HepG2 (cell line): ENCODE results near the gene BIN1. TPM values are rescaled to one million over a fixed set of nuclear protein-coding genes. Genes with fewer than 3 reads are reported as not detected.

Experiments used
- ATAC-seq: fragments of 200-7000 bp; cut with Tn5 transposase; 3 replicates; pipeline ENCODE4 v1.9.1; 2020; ENCODE audit warnings: mild to moderate bottlenecking, moderate library complexity
- BruUV-seq: library from RNA; stranded (reverse); fragments of 400-500 nt; replicated peaks from 2 replicates; lab custom pipeline; 2021; lab: Mats Ljungman, UMichigan
- CTCF ChIA-PET: fragments of 300-600 bp; formaldehyde crosslinking; extraction: SDS; loops from one replicate; lab custom pipeline; 2021; ENCODE audit warnings: low total read pairs, inconsistent platforms, low intra/inter-chr PET ratio; lab: Yijun Ruan, JAX
- POLR2A ChIA-PET: fragments of 350-600 bp; sonication (Branson Sonifier 250); formaldehyde crosslinking; loops from one replicate; lab custom pipeline; 2020; ENCODE audit warnings: antibody characterized with exemption, inconsistent platforms; lab: Yijun Ruan, JAX
- DNase-seq: peaks from one replicate; pipeline ENCODE4 v3.0.0-alpha.2; 2015; ENCODE audit warnings: low spot score
- FAIRE-seq: peaks from 3 replicates; lab custom pipeline; 2011; peaks lifted over from hg19 to GRCh38; lab: Jason Lieb, UNC
- H2AFZ ChIP-seq: one replicate; pipeline ENCODE4 v1.6.1; 2011; ENCODE audit warnings: low read length, inconsistent platforms
- H3K27ac ChIP-seq: fragments of 300-600 bp; 3 replicates; pipeline ENCODE4 v1.8.0; 2011; ENCODE audit warnings: mixed run types, mild to moderate bottlenecking, mixed read lengths, low read length, inconsistent platforms; ENCODE audit not compliant: insufficient read depth; ENCODE audit errors: extremely low read length
- H3K27me3 ChIP-seq, 2 experiments: fragments of 200-600 bp in 1 of 2; 2 replicates in 1 of 2; 3 replicates in 1 of 2; pipeline versions ENCODE4 v1.6.0 to v1.8.0; 2011; ENCODE audit warnings: low read length in 2 of 2, mild to moderate bottlenecking in 2 of 2, moderate library complexity in 2 of 2, inconsistent platforms in 1 of 2; ENCODE audit not compliant: insufficient read depth in 2 of 2, control insufficient read depth in 1 of 2
- H3K36me3 ChIP-seq, 2 experiments: fragments of 200-600 bp in 1 of 2; replicated peaks in 1 of 2; 2 replicates in 1 of 2; 3 replicates in 1 of 2; pipeline versions ENCODE4 v1.5.1 to v1.8.0; 2011; ENCODE audit warnings: low read length in 2 of 2, inconsistent platforms in 1 of 2; ENCODE audit not compliant: insufficient read depth in 2 of 2, control insufficient read depth in 1 of 2
- H3K4me1 ChIP-seq: 2 replicates; pipeline ENCODE4 v1.5.1; 2012; ENCODE audit warnings: low read length, inconsistent platforms; ENCODE audit not compliant: insufficient read depth
- H3K4me2 ChIP-seq: 2 replicates; pipeline ENCODE4 v1.6.0; 2011; ENCODE audit warnings: low read depth, low read length, inconsistent platforms
- H3K4me3 ChIP-seq, 3 experiments: fragments of 200-600 bp in 1 of 3; sonication (generic), shearing (Covaris generic) in 1 of 3; replicated peaks in 1 of 3; 2 replicates each; pipeline ENCODE4 v1.5.1; 2011 to 2016; ENCODE audit warnings: low read length in 3 of 3, inconsistent platforms in 2 of 3, low read depth in 2 of 3, mild to moderate bottlenecking in 2 of 3, control low read depth in 1 of 3, mixed read lengths in 1 of 3; ENCODE audit not compliant: insufficient read depth in 1 of 3
- H3K79me2 ChIP-seq: one replicate; pipeline ENCODE4 v1.6.1; 2011; ENCODE audit warnings: low read length, inconsistent platforms; ENCODE audit not compliant: insufficient read depth
- H3K9ac ChIP-seq: 2 replicates; pipeline ENCODE4 v1.6.0; 2011; ENCODE audit warnings: mild to moderate bottlenecking, low read depth, low read length, inconsistent platforms; ENCODE audit not compliant: insufficient read depth
- H3K9me3 ChIP-seq: 2 replicates; pipeline ENCODE4 v1.5.1; 2012; ENCODE audit warnings: mild to moderate bottlenecking, low read length
- H4K20me1 ChIP-seq: 2 replicates; pipeline ENCODE4 v1.6.0; 2011; ENCODE audit warnings: inconsistent platforms, mild to moderate bottlenecking, low read length, moderate library complexity; ENCODE audit not compliant: insufficient read depth
- CCDC6 ChIP-seq: sonication (generic); formaldehyde crosslinking; IDR thresholded peaks from 2 replicates; pipeline ENCODE4 v1.8.1; 2022; ENCODE audit warnings: mild to moderate bottlenecking, missing genetic modification reagents, moderate library complexity
- EHMT2 ChIP-seq: fragments of 200-600 bp; sonication (generic); IDR thresholded peaks from 2 replicates; pipeline ENCODE4 v1.7.0; 2017; ENCODE audit warnings: antibody characterized with exemption, low read depth, low read length, borderline replicate concordance
- HNRNPL ChIP-seq: fragments of 200-400 bp; formaldehyde crosslinking; IDR thresholded peaks from 2 replicates; pipeline ENCODE4 v1.6.1; 2017; ENCODE audit warnings: mild to moderate bottlenecking, low read depth, low read length
- KDM5A ChIP-seq: fragments of 200-600 bp; sonication (generic); IDR thresholded peaks from 2 replicates; pipeline ENCODE4 v1.7.0; 2018; ENCODE audit warnings: antibody characterized with exemption, mild to moderate bottlenecking, low read length, borderline replicate concordance
- MED8 ChIP-seq: sonication (generic); formaldehyde crosslinking; IDR thresholded peaks from 2 replicates; pipeline ENCODE4 v1.8.1; 2023; ENCODE audit warnings: mild to moderate bottlenecking, missing genetic modification reagents; ENCODE audit not compliant: insufficient replicate concordance
- PAXIP1 ChIP-seq: sonication (generic); formaldehyde crosslinking; conservative IDR thresholded peaks from 2 replicates; pipeline ENCODE4 v1.4.0; 2020; ENCODE audit warnings: mild to moderate bottlenecking, missing genetic modification reagents, moderate library complexity
- RBM22 ChIP-seq: fragments of 200-400 bp; formaldehyde crosslinking; optimal IDR thresholded peaks from 2 replicates; pipeline ENCODE3; 2017; ENCODE audit warnings: mild to moderate bottlenecking, low read length, moderate library complexity
- SIN3A ChIP-seq: IDR thresholded peaks from 2 replicates; pipeline ENCODE4 v1.6.1; 2011; ENCODE audit warnings: low read depth, mild to moderate bottlenecking, control low read depth, low read length, borderline replicate concordance
- SOX13 ChIP-seq, 3 experiments: fragments of 450-650 bp in 1 of 3; sonication (generic) in 1 of 3; formaldehyde crosslinking in 1 of 3; IDR thresholded peaks in 2 of 3; conservative IDR thresholded peaks in 1 of 3; 2 replicates each; pipeline versions ENCODE4 v1.5.0 to v1.6.1; 2016 to 2020; ENCODE audit warnings: antibody characterized with exemption in 1 of 3, mild to moderate bottlenecking in 1 of 3, missing compliant biosample characterization in 1 of 3, missing genetic modification reagents in 1 of 3, moderate library complexity in 1 of 3
- STAT5B ChIP-seq: sonication (generic); formaldehyde crosslinking; IDR thresholded peaks from 2 replicates; pipeline ENCODE4 v1.4.0; 2020; ENCODE audit warnings: missing genetic modification reagents
- ZFP62 ChIP-seq: sonication (generic); formaldehyde crosslinking; IDR thresholded peaks from 2 replicates; pipeline ENCODE4 v1.4.0; 2020; ENCODE audit warnings: missing genetic modification reagents
- ZNF17 ChIP-seq: sonication (generic); formaldehyde crosslinking; IDR thresholded peaks from 2 replicates; pipeline ENCODE4 v1.5.0; 2020; ENCODE audit warnings: mild to moderate bottlenecking, missing genetic modification reagents
- ZNF501 ChIP-seq: sonication (generic); formaldehyde crosslinking; IDR thresholded peaks from 2 replicates; pipeline ENCODE4 v1.5.1; 2020; ENCODE audit warnings: mild to moderate bottlenecking, moderate library complexity, missing genetic modification reagents
- ZNF562 ChIP-seq: sonication (generic); formaldehyde crosslinking; IDR thresholded peaks from 2 replicates; pipeline ENCODE4 v1.8.0; 2022; ENCODE audit warnings: missing genetic modification reagents, borderline replicate concordance
- ZNF589 ChIP-seq: sonication (generic); formaldehyde crosslinking; conservative IDR thresholded peaks from 2 replicates; pipeline ENCODE4 v1.8.0; 2022; ENCODE audit warnings: mild to moderate bottlenecking, moderate library complexity, missing genetic modification reagents
- WGBS: methylation state at CpG from one replicate; pipeline ENCODE4 v1.1.6; 2017; ENCODE audit warnings: low lambda C conversion rate; 5-methylcytosine and 5-hydroxymethylcytosine counted together
- in situ Hi-C: cut with HindIII; loops from 2 replicates; pipeline ENCODE4 v1.10.0; 2017; ENCODE audit warnings: low pct_unique_long_range_greater_than_20kb; ENCODE audit not compliant: extremely low pct_ligation_motif_present
- intact Hi-C: fragments of 100-400 bp; cut with micrococcal nuclease; formaldehyde crosslinking; loops from one replicate; pipeline ENCODE4 v1.10.0; 2022; ENCODE audit not compliant: unreplicated experiment
- polyA plus RNA-seq, 8 experiments: library from polyadenylated mRNA; depleted of rRNA in 3 of 8; stranded (reverse) in 7 of 8; unstranded in 1 of 8; fragments of >200 nt; fragmentation: Illumina TruSeq in 4 of 8; extraction: Trizol in 4 of 8; gene quantifications; 2 replicates each; pipeline versions ENCODE4 v1.2.1 to v1.2.3, GENCODE V29; 2011 to 2016; ENCODE audit warnings: low read depth in 4 of 8, missing spikeins in 1 of 8, mixed read lengths in 1 of 8; ENCODE audit not compliant: insufficient read depth in 1 of 8
- total RNA-seq, 5 experiments: library from RNA; depleted of rRNA; stranded (reverse); fragments of >200 nt; fragmentation: Illumina TruSeq; extraction: Trizol; gene quantifications; 2 replicates each; pipeline ENCODE4 v1.2.3, GENCODE V29; 2016; ENCODE audit warnings: low read depth in 1 of 5

Gene BIN1
- total and polyA plus RNA-seq, 2 of the 13 experiments (the other 11 are each of a cell fraction or from before 2014, with no cell fraction given): 0.93 to 1.2 TPM

- in situ Hi-C loops: no loop called here
- no peak for TF ChIP-seq RBM22
- no peak for TF ChIP-seq PAXIP1 (CRISPR knock-in tag)
- no peak for TF ChIP-seq EHMT2
- TF ChIP-seq CCDC6 (CRISPR knock-in tag): no peak
- no peak for TF ChIP-seq ZNF562 (CRISPR knock-in tag)
- no peak for TF ChIP-seq STAT5B (CRISPR knock-in tag)
- no peak for TF ChIP-seq SIN3A
- TF ChIP-seq SOX13 (IDR thresholded peaks at IDR 0.05): no peak
- no peak for TF ChIP-seq SOX13 (CRISPR knock-in tag; conservative IDR thresholded peaks at IDR 0.05 in 1 of 2, IDR thresholded peaks at IDR 0.05 in 1 of 2)
- no peak for TF ChIP-seq KDM5A
- TF ChIP-seq ZFP62 (CRISPR knock-in tag): no peak
- TF ChIP-seq MED8 (CRISPR knock-in tag): no peak
- no peak for TF ChIP-seq ZNF501
- no peak for TF ChIP-seq HNRNPL
- no peak for TF ChIP-seq ZNF589 (CRISPR knock-in tag)
- no peak for TF ChIP-seq ZNF17 (CRISPR knock-in tag)
- Histone ChIP-seq H3K4me2 (no peak overlapping the region), H2AFZ (no peak overlapping the region), H3K27me3 (no peaks in the 10 kb centered on the region; a peak in 1 of 5 replicates), H3K4me3 (no peak overlapping the region), H3K27ac (no peak overlapping the region), H3K79me2 (no peaks in the 10 kb centered on the region), H3K9me3 (no peaks in the 10 kb centered on the region), H4K20me1 (no peaks in the 10 kb centered on the region), H3K36me3 (no peaks in the 10 kb centered on the region), H3K9ac (no peak overlapping the region), H3K4me1 (peaks cover 28% of the 10 kb centered on the region)
- 75% methylated on average over 8 of the region's 10 CpGs for WGBS
- ATAC-seq: no peak
- ChIA-PET POLR2A (no interaction called here), CTCF (no interaction called here)
- no TSS peak for BruUV-seq
- FAIRE-seq: no peak
- intact Hi-C loops: no loop called here
- DNase-seq: no peak
Measured at GRCh38 chr2:127066942-127067341, 40.0 kb downstream of the BIN1 start.
